Pons (tissue), 1 donor: Measurements from ENCODE around the gene PTER.
A peak's percentile ranks its signal among the peaks of the same experiment; 100 is the strongest.

Experiments
- DNase-seq: peaks from one replicate; pipeline ENCODE4 v3.0.0-alpha.2; 2016; ENCODE audit warnings: low spot score

The PTER gene

DNA sequence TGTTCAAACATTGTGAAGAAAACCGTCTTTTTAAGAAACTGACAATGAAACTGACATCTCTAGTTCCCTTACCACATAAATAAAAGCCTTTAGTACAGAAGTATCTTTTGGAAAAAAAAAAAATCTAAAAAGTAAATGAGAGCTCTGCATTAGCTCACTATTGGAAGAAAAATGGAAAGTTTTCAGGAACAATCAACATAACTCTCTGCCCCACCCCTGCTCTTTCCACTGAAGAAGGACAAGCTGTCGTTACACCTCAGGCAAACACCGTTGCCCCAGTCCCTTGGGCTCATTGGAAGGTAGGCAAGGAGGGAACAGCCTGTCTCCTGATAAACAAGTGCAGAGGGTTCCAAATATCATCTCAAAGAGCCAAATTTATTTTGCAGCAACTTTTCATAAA, 107.3 kb downstream of the PTER start:
- DNase-seq: no peak

DNA sequence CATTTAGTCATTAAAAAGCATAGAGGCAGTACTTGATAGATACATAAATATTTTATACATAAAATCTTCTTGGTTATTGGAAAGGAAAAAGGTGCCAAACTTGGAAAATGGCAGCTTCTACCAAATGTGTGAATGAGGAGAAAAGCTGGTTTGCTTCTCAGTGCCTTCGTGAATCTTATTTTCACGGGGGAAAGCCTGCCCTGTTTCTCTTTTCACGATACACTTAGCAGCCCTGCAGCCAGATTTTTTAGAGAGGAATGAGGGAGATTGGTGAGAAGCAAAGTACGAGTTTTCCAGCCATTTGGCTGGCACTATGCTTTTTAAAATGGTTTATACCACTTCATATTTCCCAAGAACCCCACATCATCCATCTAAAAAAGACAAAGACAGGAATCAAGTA, 107.8 kb downstream of the PTER start:
- DNase-seq: no peak

DNA sequence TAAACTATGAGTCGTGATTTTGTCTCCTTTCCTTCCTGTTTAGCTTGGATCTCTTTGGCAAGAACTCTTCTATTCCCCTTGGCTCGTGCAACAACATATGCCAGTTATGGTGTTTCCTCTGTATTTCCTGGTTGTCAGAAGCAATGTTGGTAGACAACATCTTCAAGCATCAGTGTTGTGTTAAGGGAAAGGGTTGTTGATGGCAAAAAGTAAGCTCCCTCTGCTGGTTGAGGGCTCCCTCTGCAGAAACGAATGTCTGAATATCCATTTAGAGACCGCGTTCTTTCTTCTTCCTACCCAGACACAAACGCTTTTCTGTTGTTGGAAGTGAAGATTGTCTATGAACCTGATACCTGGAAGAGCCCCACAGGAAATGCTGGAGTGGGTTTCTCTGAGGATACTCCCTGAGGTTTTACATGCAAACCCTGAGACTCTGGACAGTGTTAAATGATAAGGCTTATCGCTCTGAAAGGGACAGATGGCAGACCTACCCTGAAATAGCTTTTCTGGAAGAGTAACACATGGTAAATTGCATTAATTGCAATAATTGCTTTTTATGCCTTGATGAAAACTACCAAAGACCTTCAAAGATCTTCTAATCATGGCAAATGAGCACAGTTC, 108.4 kb downstream of the PTER start:
- DNase-seq: peak; percentile 35

DNA sequence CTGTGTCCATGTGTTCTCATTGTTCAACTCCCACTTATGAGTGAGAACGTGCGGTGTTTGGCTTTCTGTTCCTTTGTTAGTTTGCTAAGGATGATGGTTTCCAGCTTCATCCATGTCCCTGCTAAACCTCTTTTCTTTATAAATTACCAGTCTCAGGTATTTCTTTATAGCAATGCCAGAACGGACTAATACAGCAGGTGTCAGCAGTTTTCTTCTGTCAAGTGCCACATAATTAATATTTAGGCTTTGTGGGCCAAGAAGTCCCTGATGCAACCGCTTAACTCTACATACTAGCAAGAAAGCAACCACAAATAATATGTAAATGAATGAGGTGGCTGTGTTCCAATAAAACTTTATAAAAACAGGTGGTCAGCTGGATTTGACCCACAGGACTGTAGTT, 111.2 kb downstream of the PTER start:
- DNase-seq: no peak

DNA sequence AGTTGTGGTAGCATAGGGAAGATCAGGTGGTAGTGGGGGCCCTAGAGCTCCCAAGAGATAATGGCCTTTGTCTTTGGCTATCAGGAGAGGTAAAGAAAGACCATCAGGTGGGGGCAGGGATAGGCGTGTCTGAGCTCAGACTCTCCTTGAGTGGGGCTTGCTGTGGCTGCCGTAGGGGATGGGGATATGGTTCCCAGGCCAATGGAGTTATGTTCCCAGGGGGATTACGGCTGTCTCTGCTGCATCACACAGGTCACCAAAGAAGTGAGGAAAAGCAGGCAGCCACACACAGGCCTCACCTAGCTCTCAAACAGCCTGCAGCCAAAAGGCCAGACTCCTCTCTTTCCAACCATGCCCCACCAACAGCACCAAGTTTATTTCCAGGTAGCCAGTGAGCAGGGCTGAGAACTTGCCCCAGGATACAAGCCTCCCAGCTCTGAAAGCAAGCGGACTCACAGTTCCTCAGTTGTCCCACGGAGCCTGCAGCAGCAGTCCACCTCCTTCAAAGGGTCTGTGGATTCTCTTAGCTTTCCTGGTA, 122.5 kb downstream of the PTER start:
- DNase-seq: no peak

DNA sequence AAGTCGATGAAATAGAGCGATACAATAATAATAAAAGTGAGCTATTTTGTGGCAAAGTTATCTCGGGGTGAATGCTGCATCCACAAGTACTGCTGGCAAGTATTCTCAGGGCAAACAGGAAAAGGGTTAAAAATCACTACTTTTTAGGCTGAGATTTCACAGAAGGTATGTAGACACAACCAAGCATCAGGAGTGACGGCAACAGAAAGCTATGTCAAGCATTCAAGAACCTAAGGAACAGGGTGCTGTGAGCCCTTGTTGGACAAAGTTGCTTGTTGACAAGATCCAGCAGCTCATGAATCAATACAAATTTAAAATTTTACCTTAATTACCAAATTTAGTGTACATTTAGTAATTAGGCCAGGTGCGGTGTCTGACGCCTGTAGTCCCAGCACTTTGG, 126.1 kb downstream of the PTER start:
- no peak for DNase-seq
